ENCODE measurements around the gene HIGD1B.

HIGD1B gene

GRCh38 chr17:44848961-44849489 is 1.3 kb downstream of the HIGD1B start:
- Mint-ChIP-seq H3K4me1 (no peaks in the 10 kb centered on the region), H3K4me3 (no peak overlapping the region), H3K27me3 (no peaks in the 10 kb centered on the region)

GRCh38 chr17:44850025-44850424 is 2.3 kb downstream of the HIGD1B start:
- Mint-ChIP-seq H3K36me3 (peaks cover 36% of the 10 kb centered on the region), H3K27ac (no peak overlapping the region), H3K4me1 (no peaks in the 10 kb centered on the region), H3K4me3 (no peak overlapping the region), H3K9me3 (no peaks in the 10 kb centered on the region), H3K27me3 (no peaks in the 10 kb centered on the region)
- no peak for DNase-seq
- CTCF ChIA-PET = no interaction called here

More at GRCh38 chr17:44848961-44849489, 1.3 kb downstream of the HIGD1B start:
- DNase-seq = no peak
- peaks cover 26% of the 10 kb centered on the region for H3K36me3 Mint-ChIP-seq
- CTCF ChIA-PET = interaction anchor here (1.3 kb wide), 1 partner anchor 70 kb away, joined by 4 read pairs; no protein-coding TSS in a partner anchor
- H3K9me3 Mint-ChIP-seq = no peaks in the 10 kb centered on the region
- no peak overlapping the region for H3K27ac Mint-ChIP-seq

GRCh38 chr17:44850612-44851011 is 2.9 kb downstream of the HIGD1B start:
- CTCF ChIA-PET = no interaction called here

GRCh38 chr17:44854192-44854591 is 6.5 kb downstream of the HIGD1B start:
- Mint-ChIP-seq H3K36me3 (peaks cover 54% of the 10 kb centered on the region), H3K27me3 (no peaks in the 10 kb centered on the region), H3K27ac (no peak overlapping the region), H3K4me1 (no peaks in the 10 kb centered on the region), H3K9me3 (no peaks in the 10 kb centered on the region), H3K4me3 (no peak overlapping the region)
- no peak for DNase-seq
- CTCF ChIA-PET = interaction anchor here (2.7 kb wide), 1 partner anchor 13 kb away, joined by 6 read pairs; no protein-coding TSS in a partner anchor

More at GRCh38 chr17:44850612-44851011, 2.9 kb downstream of the HIGD1B start:
- Mint-ChIP-seq H3K36me3 (peaks cover 37% of the 10 kb centered on the region), H3K27me3 (no peaks in the 10 kb centered on the region), H3K9me3 (no peaks in the 10 kb centered on the region), H3K4me3 (no peak overlapping the region), H3K27ac (peak overlapping the region; percentile 64), H3K4me1 (no peaks in the 10 kb centered on the region)
- DNase-seq = no peak

- H3K4me1 Mint-ChIP-seq = no peaks in the 10 kb centered on the region
Observed at GRCh38 chr17:44859701-44860100, 12.0 kb downstream of the HIGD1B start.

GRCh38 chr17:44862278-44862914 is 14.7 kb downstream of the HIGD1B start:
- Mint-ChIP-seq H3K4me3 (no peak overlapping the region), H3K9me3 (no peaks in the 10 kb centered on the region), H3K27ac (no peak overlapping the region), H3K27me3 (no peaks in the 10 kb centered on the region), H3K36me3 (peaks cover 39% of the 10 kb centered on the region), H3K4me1 (no peaks in the 10 kb centered on the region)
- no peak for DNase-seq
- CTCF ChIA-PET = interaction anchor here (1.0 to 12.9 kb wide), 2 partner anchors 16 to 85 kb away, joined by 3 to 215 read pairs; no protein-coding TSS in a partner anchor

More at GRCh38 chr17:44859701-44860100, 12.0 kb downstream of the HIGD1B start:
- Mint-ChIP-seq H3K36me3 (peaks cover 52% of the 10 kb centered on the region), H3K4me3 (no peak overlapping the region), H3K9me3 (no peaks in the 10 kb centered on the region), H3K27ac (no peak overlapping the region), H3K27me3 (no peaks in the 10 kb centered on the region)
- CTCF ChIA-PET = interaction anchor here (0.6 to 12.9 kb wide), 4 partner anchors 15 to 240 kb away, joined by 3 to 215 read pairs (median 4); no protein-coding TSS in a partner anchor
- no peak for DNase-seq

GRCh38 chr17:44863061-44863918 is 15.6 kb downstream of the HIGD1B start:
- no peaks in the 10 kb centered on the region for H3K27me3 Mint-ChIP-seq
- H3K4me3 Mint-ChIP-seq = no peak overlapping the region
- H3K36me3 Mint-ChIP-seq = peaks cover 36% of the 10 kb centered on the region
- DNase-seq = no peak
- H3K4me1 Mint-ChIP-seq = no peaks in the 10 kb centered on the region
- no peak overlapping the region for H3K27ac Mint-ChIP-seq
- CTCF ChIA-PET = interaction anchor here (0.8 to 12.9 kb wide), 5 partner anchors 15 to 236 kb away, joined by 3 to 215 read pairs (median 3); no protein-coding TSS in a partner anchor
- H3K9me3 Mint-ChIP-seq = no peaks in the 10 kb centered on the region

GRCh38 chr17:44864831-44865230 is 17.1 kb downstream of the HIGD1B start:
- CTCF ChIA-PET = interaction anchor here (0.6 to 12.9 kb wide), 11 partner anchors 9 to 181 kb away, joined by 3 to 215 read pairs (median 3); no protein-coding TSS in a partner anchor
- Mint-ChIP-seq H3K36me3 (peaks cover 36% of the 10 kb centered on the region), H3K4me3 (no peak overlapping the region), H3K27me3 (no peaks in the 10 kb centered on the region), H3K9me3 (no peaks in the 10 kb centered on the region), H3K27ac (no peak overlapping the region), H3K4me1 (no peaks in the 10 kb centered on the region)
- no peak for DNase-seq

GRCh38 chr17:44865231-44865660 is 17.6 kb downstream of the HIGD1B start:
- Mint-ChIP-seq H3K27me3 (no peaks in the 10 kb centered on the region), H3K9me3 (no peaks in the 10 kb centered on the region), H3K4me1 (no peaks in the 10 kb centered on the region), H3K36me3 (peaks cover 36% of the 10 kb centered on the region), H3K4me3 (no peak overlapping the region), H3K27ac (no peak overlapping the region)
- CTCF ChIA-PET = interaction anchor here (0.6 to 12.9 kb wide), 11 partner anchors 8 to 181 kb away, joined by 3 to 215 read pairs (median 3); no protein-coding TSS in a partner anchor
- peak; percentile 80 for DNase-seq

GRCh38 chr17:44865931-44866330 is 18.2 kb downstream of the HIGD1B start:
- Mint-ChIP-seq H3K4me3 (no peak overlapping the region), H3K27me3 (no peaks in the 10 kb centered on the region), H3K9me3 (no peaks in the 10 kb centered on the region), H3K36me3 (peaks cover 36% of the 10 kb centered on the region), H3K27ac (no peak overlapping the region), H3K4me1 (no peaks in the 10 kb centered on the region)
- CTCF ChIA-PET = interaction anchor here (1.1 to 12.9 kb wide), 8 partner anchors 8 to 155 kb away, joined by 3 to 215 read pairs (median 6); no protein-coding TSS in a partner anchor
- no peak for DNase-seq

GRCh38 chr17:44867841-44868240 is 20.2 kb downstream of the HIGD1B start:
- H3K27ac Mint-ChIP-seq = no peak overlapping the region
- H3K27me3 Mint-ChIP-seq = no peaks in the 10 kb centered on the region
- no peaks in the 10 kb centered on the region for H3K4me1 Mint-ChIP-seq
- CTCF ChIA-PET = interaction anchor here (0.7 to 12.9 kb wide), 5 partner anchors 11 to 103 kb away, joined by 3 to 215 read pairs (median 5); no protein-coding TSS in a partner anchor
- no peak for DNase-seq
- peaks cover 44% of the 10 kb centered on the region for H3K36me3 Mint-ChIP-seq
- no peaks in the 10 kb centered on the region for H3K9me3 Mint-ChIP-seq
- no peak overlapping the region for H3K4me3 Mint-ChIP-seq

GRCh38 chr17:44871556-44871955 is 23.9 kb downstream of the HIGD1B start:
- Mint-ChIP-seq H3K27ac (no peak overlapping the region), H3K9me3 (no peaks in the 10 kb centered on the region), H3K4me1 (no peaks in the 10 kb centered on the region), H3K27me3 (no peaks in the 10 kb centered on the region), H3K4me3 (no peak overlapping the region), H3K36me3 (peaks cover 30% of the 10 kb centered on the region)
- peak; percentile 7 for DNase-seq
- CTCF ChIA-PET = no interaction called here

- Mint-ChIP-seq H3K27ac (no peak overlapping the region), H3K4me3 (no peak overlapping the region), H3K27me3 (no peaks in the 10 kb centered on the region), H3K9me3 (no peaks in the 10 kb centered on the region), H3K36me3 (peaks cover 33% of the 10 kb centered on the region), H3K4me1 (no peaks in the 10 kb centered on the region)
- DNase-seq = no peak
- CTCF ChIA-PET = no interaction called here
Observed at GRCh38 chr17:44872131-44872768, 24.6 kb downstream of the HIGD1B start.

Measured in activated naive CD4-positive, alpha-beta T cell treated with anti-CD3 and anti-CD28 coated beads, Interleukin-2, amount 10 ng/mL, durations not matched to agents 7 days and 5 days (primary cell).